ENCODE results near the gene ASTE1.

ASTE1 gene

GRCh38 chr3:131026321-131027151 is at the start of gene ASTE1, which contains the start of gene NEK11:
Gene ASTE1 (minus strand): TSS chr3:131026825. CDS start chr3:131025306, 1,519 bp downstream.
Gene NEK11 (plus strand): TSS chr3:131026877. CDS start chr3:131029709, 2,832 bp downstream.
- peaks cover 6% of the 10 kb centered on the region for H3K9me3 Mint-ChIP-seq
- peak; percentile 80 for DNase-seq
- peaks cover 34% of the 10 kb centered on the region for H3K36me3 Mint-ChIP-seq (ENCODE audit: low read depth)
- peak within 1 kb of the TSS; percentile 88 for H3K4me3 Mint-ChIP-seq
- no peak for TF ChIP-seq CTCF (IDR thresholded peaks at IDR 0.05)
- peak within 1 kb of the TSS; percentile 72 for H3K27ac Mint-ChIP-seq
- peaks cover 5% of the 10 kb centered on the region for H3K27me3 Mint-ChIP-seq (ENCODE audit: low read depth, poor library complexity)
- peaks cover 20% of the 10 kb centered on the region for H3K4me1 Mint-ChIP-seq

- TF ChIP-seq CTCF (IDR thresholded peaks at IDR 0.05): no peak
- no peak overlapping the region for H3K4me3 Mint-ChIP-seq
- DNase-seq: no peak
- peaks cover 16% of the 10 kb centered on the region for H3K4me1 Mint-ChIP-seq
- no peaks in the 10 kb centered on the region for H3K27me3 Mint-ChIP-seq (ENCODE audit: low read depth, poor library complexity)
- H3K9me3 Mint-ChIP-seq: no peaks in the 10 kb centered on the region
- no peaks in the 10 kb centered on the region for H3K36me3 Mint-ChIP-seq (ENCODE audit: low read depth)
- H3K27ac Mint-ChIP-seq: peak overlapping the region; percentile 85
These were observed 49.2 kb upstream of the ASTE1 start for GRCh38 chr3:131075632-131076328.

- no peak overlapping the region for H3K4me3 Mint-ChIP-seq
- H3K9me3 Mint-ChIP-seq: no peaks in the 10 kb centered on the region
- DNase-seq: no peak
- H3K27ac Mint-ChIP-seq: no peak overlapping the region
- no peaks in the 10 kb centered on the region for H3K27me3 Mint-ChIP-seq (ENCODE audit: low read depth, poor library complexity)
- TF ChIP-seq CTCF (IDR thresholded peaks at IDR 0.05): no peak
- no peaks in the 10 kb centered on the region for H3K36me3 Mint-ChIP-seq (ENCODE audit: low read depth)
- peaks cover 10% of the 10 kb centered on the region for H3K4me1 Mint-ChIP-seq
These were observed 46.2 kb upstream of the ASTE1 start for GRCh38 chr3:131072845-131073244.

GRCh38 chr3:131072099-131072559 is 45.5 kb upstream of the ASTE1 start:
- H3K4me3 Mint-ChIP-seq: no peak overlapping the region
- no peak for DNase-seq
- no peak overlapping the region for H3K27ac Mint-ChIP-seq
- H3K27me3 Mint-ChIP-seq (ENCODE audit: low read depth, poor library complexity): no peaks in the 10 kb centered on the region
- H3K9me3 Mint-ChIP-seq: no peaks in the 10 kb centered on the region
- no peaks in the 10 kb centered on the region for H3K36me3 Mint-ChIP-seq (ENCODE audit: low read depth)
- H3K4me1 Mint-ChIP-seq: peaks cover 6% of the 10 kb centered on the region
- TF ChIP-seq CTCF (IDR thresholded peaks at IDR 0.05): no peak

GRCh38 chr3:131067983-131068382 is 41.4 kb upstream of the ASTE1 start:
- no peaks in the 10 kb centered on the region for H3K4me1 Mint-ChIP-seq
- no peak for TF ChIP-seq CTCF (IDR thresholded peaks at IDR 0.05)
- no peak overlapping the region for H3K27ac Mint-ChIP-seq
- H3K36me3 Mint-ChIP-seq (ENCODE audit: low read depth): peaks cover 4% of the 10 kb centered on the region
- DNase-seq: no peak
- H3K4me3 Mint-ChIP-seq: no peak overlapping the region
- H3K27me3 Mint-ChIP-seq (ENCODE audit: low read depth, poor library complexity): no peaks in the 10 kb centered on the region
- no peaks in the 10 kb centered on the region for H3K9me3 Mint-ChIP-seq
